ENCODE measurements around the gene DDX6.
"Not testable (repeated sequence)": the region's sequence is repeated elsewhere in the genome, so short reads cannot be mapped to it uniquely, and the experiment has no call there.

The DDX6 gene, protein sequence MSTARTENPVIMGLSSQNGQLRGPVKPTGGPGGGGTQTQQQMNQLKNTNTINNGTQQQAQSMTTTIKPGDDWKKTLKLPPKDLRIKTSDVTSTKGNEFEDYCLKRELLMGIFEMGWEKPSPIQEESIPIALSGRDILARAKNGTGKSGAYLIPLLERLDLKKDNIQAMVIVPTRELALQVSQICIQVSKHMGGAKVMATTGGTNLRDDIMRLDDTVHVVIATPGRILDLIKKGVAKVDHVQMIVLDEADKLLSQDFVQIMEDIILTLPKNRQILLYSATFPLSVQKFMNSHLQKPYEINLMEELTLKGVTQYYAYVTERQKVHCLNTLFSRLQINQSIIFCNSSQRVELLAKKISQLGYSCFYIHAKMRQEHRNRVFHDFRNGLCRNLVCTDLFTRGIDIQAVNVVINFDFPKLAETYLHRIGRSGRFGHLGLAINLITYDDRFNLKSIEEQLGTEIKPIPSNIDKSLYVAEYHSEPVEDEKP

DNA sequence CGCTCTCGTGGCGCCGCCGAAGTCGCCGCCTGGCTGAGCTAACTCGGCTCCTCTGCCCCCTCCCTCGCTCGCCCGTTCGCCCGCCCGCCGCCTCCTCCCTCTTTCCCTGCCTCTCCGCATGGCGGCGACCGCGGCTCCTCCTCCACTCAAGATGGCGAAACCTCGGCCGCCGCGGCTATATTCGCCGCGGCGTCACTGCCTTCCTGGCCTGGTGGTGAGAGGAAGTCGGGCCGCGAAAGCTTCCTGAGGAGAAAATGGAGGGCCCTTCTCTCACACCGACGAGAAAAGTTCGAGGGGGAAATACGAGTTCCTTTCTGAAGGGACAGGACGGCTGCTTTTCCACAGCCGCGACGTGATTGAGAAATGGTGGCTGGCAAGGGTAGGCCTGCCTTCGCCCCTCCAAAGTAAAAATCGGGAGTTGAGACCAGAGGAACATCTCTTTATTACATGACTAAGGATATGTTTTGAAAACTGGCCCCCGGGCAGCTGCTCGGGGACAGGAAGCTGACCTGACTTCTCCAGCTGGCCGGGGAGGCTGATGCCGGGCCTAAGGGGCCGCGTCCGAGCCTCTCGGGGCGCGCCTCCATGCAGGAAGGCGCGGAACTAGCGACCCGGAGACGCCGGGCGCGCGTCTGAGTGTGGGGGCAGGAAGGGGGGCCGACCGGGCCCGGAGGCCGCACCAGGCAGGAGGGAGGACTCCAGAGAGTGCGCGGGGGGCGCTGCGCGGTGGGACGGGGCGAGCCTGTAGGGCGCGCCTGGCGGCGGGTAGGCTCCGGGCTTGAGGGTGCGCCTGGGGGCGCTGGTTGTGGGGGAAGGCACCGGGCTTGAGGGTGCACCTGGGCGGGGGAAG lies at the start of gene DDX6:
Gene DDX6, minus strand, starts transcription at position 54 of the 850 bp plus-strand sequence. CDS start 4,913 bp downstream, outside the sequence.
- DNase-seq (ENCODE audit: extremely low spot score, insufficient read length, low read depth), result peak; percentile 73
- FAIRE-seq, result peak; percentile 26

DNA sequence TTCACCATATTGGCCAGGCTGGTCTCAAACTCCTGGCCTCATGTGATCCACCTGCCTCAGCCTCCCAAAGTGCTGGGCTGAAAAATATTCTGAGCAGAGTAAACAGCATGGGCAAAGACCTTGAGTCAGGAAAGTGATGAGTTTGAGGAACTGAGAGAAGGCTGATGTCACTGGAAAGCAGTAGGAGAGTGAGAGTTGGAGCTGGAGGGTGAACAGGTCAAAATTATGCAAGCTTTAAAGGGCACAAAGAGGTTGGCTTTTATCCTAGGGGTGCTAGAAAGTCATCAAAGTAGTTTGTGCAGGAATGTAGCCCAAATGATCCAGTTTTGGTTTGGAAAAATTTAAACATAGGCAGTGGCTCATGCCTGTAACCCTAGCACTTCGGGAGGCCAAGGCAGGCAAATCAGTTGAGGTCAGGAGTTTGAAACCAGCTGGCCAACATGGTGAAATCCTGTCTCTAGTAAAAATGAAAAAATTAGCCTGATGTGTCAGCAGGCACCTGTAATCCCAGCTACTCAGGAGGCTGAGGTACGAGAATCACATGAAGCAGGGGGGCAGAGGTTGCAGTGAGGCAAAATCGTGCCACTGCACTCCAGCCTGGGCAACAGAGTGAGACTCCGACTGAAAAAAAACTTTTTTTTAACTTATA lies 48.1 kb upstream of the DDX6 start:
- FAIRE-seq (peak; percentile 76), DNase-seq (ENCODE audit: extremely low spot score, insufficient read length, low read depth) (peak; percentile 26)

DNA sequence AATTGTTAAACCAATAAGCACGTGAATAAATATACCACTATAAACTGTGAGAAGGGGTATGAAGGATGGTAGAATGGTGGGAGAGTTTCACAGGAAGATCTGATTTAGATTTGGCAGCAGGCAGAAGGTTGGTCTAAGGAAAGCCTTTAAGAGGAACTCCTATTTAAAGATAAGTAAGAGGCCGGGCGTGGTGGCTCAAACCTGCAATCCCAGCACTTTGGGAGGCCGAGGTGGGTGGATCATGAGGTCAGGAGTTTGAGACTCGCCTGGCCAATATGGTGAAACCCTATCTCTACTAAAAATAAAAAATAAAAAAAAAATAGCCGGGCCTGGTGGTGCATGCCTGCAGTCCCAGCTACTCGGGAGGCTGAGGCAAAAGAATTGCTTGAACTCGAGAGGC lies 46.9 kb upstream of the DDX6 start:
- DNase-seq (ENCODE audit: extremely low spot score, insufficient read length, low read depth) (no peak), FAIRE-seq (no peak)

DNA sequence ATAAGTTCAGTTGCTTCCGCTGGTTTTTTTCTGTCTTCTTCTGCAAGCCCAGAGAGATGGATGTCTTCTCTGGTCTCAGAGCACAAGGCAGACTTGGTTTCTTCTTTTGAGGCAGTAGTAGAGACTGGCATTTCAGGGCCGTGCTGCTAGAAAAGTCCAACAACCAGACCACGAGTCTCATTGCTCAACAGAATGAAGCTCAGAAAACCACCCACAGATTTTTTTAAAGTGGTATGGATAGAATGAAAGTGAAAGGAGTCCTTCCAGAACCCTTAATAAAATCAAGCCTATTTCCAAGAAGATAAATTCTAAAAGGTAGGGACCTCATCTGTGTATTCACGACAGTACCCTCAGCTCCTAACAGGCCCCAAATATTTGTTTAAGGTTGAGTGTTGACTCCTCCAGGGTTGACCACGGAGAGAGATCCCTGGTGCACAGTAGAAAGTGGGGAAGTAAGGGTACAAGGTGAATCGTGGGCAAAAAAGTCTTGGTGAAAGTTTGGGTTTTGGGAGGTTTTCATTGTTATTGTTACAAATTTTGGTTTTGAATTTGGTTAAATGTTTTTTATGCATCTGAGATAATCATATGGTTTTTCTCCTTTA lies 43.6 kb upstream of the DDX6 start:
- FAIRE-seq, result no peak
- DNase-seq (ENCODE audit: extremely low spot score, insufficient read length, low read depth), result no peak

DNA sequence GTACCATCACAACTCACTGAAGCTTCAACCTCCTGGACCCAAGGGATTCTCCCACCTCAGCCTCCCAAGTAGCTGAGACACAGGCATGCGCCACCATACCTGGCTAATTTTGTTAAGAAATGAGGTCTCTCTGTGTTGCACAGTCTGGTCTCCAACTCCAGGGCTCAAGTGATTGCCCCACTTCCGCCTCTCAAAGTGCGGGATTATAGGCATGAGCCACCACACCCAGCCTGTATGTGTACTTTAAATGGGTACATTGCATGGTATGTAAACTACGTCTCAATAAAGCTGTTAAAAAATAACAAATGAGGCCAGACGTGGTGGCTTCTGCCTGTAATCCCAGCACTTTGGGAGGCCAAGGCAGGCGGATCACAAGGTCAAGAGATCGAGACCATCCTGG lies 36.2 kb upstream of the DDX6 start:
- DNase-seq (ENCODE audit: extremely low spot score, insufficient read length, low read depth), result no peak
- FAIRE-seq, result no peak

DNA sequence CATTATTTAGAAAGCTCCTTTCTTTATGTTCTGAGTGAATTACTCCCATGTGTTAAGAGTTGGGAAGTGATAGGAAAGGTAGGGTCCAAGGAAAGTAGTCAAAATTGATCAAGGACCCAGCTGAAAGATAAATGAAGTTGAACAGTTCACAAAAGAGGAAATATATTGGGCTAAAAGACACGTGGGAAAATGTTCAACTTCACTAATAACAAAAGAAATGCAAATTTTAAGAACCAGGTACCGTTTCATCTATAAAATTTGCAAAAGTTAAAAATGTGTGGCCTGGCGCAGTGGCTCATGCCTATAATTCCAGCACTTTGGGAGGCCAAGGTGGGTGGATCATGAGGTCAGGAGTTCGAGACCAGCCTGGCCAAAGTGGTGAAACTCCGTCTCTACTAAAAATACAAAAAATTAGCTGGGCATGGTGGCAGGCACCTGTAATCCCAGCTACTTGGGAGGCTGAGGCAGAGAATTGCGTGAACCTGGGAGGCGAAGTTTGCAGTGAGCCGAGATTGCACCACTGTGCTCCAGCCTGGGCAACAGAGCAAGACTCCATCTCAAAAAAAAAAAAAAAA lies 32.1 kb upstream of the DDX6 start:
- FAIRE-seq; DNase-seq (ENCODE audit: extremely low spot score, insufficient read length, low read depth): not testable (repeated sequence)

DNA sequence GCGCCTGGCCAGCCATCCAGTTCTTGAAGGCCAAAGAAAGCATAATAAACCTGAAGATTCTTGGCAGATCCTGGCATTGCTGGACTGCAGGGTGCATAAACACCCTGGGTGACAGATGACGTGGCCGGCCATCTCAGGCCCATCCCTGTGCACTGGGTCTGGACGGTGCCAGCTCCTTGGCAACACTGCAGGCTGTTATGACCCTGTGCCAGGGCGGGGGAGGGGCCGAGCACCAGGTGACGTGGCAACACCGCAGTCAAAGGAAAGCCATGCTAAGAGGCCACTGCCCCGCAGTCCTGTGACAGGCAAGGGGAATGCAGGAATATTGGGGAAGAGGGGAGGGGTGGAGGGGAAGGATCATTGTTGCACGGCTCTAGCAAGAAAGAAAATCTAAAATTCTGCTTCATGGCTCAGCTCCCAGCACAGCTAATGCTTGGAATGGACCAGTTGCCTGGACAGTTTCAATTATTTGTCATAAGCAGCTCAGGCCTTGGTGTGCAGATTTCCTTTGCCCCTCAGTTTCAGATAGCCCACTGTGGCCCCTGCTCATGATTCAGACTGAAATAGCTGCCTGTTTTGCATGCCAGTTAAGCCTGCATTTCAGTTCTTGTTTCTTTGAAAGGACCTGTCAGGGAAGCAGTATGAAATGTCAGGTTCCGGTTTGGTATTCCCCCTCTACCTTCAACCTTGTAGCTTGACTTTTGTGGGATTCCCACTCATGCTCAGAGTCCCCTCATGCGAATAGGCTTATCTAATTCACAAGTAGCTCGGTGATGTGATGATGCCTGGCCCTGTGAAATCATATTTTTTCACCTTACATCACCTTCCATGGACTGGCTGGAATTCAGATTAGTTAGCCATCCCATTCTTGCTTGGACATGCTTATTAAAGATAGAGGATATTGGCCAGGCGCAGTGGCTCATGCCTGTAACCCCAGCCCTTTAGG lies 29.7 kb upstream of the DDX6 start:
- peak; percentile 51 for DNase-seq (ENCODE audit: extremely low spot score, insufficient read length, low read depth)
- peak; percentile 99 for FAIRE-seq

DNA sequence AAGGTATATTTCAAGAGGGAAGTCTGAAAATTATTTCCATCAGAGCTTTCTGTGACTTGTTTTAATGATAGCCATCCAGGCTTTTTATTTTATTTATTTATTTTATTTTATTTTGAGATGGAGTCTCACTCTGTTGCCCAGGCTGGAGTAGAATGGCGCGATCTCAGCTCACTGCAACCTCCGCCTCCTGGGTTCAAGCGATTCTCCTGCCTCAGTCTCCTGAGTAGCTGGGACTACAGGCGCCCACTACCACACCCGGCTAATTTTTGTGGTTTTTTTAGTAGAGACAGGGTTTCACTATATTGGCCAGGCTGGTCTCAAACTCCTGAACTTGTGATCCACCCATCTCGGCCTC lies 29.0 kb upstream of the DDX6 start:
- DNase-seq (ENCODE audit: extremely low spot score, insufficient read length, low read depth); FAIRE-seq: not testable (repeated sequence)

DNA sequence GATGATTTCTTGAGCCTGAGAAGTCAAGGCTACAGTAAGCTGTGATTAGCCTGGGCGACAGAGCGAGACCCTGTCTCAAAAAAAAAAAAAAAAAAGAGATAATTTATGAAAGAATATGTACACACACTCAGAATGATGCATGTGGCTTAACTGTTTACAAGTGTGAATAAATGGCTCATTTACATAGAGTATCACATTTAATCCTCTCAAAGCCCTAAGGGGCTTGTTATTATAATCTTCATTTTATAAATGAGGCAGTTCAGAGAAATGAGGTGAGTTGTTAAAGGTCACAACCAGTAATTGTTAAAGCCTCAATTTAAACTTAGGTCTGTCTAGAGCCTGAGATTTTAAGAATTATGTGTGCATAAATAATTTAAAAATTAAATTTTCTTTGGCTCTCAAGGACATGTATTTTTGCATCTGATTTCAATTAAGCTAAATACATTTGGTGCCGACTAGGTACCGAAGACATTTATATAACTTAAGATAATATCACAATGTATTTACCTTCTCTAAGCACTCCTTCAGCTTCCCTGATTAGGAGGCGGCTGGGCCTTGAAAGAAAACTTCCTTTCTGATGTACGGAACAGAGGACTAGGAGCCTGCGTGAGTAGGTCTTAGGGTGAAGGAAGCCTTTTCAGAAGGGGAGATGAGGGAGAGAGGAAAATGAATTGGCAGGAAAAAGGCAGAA lies 28.5 kb upstream of the DDX6 start:
- DNase-seq (ENCODE audit: extremely low spot score, insufficient read length, low read depth) (no peak), FAIRE-seq (peak; percentile 18)

DNA sequence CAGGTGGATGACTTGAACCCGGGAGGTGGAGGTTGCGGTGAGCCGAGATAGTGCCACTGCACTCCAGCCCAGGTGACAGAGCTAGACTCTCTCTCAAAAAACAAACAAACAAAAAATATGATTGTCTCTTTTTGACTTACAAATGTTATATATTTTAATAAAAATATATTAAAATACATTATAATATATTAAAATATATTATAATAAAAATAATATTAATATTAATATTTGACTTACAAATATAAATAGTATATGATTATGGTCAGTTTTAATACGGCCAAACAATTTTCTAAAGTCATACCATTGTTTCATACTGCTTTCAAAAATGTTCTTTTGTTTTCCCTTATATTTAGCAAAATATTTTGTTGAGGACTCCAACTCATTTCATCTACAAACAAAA lies 27.2 kb upstream of the DDX6 start:
- FAIRE-seq, result no peak

DNA sequence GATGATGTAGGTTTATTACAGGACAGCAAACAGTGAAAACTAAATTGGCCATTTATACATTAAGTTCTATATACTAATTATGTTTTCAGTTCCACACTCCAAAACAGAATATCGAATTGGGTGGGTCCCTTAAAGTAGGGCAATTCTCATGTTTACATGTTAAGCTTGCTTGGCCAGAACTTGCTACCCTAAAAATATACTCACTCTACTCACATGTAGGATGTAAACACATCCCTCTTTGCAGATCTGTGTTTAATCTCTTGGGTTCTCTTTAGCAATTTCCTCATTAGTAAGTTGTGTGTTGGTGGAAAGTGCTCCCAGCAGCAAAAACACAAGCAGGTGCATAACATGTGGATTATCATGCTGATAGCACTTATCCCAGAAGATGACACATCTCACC lies 22.6 kb upstream of the DDX6 start:
- FAIRE-seq (no peak), DNase-seq (ENCODE audit: extremely low spot score, insufficient read length, low read depth) (no peak)

More for the DNA sequence above, 27.2 kb upstream of the DDX6 start:
- DNase-seq (ENCODE audit: extremely low spot score, insufficient read length, low read depth), result no peak

DNA sequence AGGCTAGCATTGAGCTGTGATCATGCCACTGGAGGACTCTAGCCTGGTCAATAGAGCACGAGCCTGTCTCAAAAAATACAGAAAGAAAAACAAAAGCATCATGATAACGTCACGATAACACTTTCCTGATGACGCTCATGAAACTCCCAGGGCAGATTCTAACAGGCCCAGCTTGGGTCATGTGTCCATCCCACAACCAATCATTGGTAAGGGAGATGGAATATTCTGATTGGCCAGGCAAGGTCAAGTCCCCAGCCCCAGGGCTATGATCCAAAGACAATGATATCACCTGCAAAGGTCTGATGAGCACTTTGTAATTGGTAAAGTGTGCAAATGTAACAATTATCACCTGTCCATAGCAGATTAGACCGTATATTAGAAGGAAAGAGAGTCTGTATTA lies 21.5 kb upstream of the DDX6 start:
- no peak for FAIRE-seq
- no peak for DNase-seq (ENCODE audit: extremely low spot score, insufficient read length, low read depth)

DNA sequence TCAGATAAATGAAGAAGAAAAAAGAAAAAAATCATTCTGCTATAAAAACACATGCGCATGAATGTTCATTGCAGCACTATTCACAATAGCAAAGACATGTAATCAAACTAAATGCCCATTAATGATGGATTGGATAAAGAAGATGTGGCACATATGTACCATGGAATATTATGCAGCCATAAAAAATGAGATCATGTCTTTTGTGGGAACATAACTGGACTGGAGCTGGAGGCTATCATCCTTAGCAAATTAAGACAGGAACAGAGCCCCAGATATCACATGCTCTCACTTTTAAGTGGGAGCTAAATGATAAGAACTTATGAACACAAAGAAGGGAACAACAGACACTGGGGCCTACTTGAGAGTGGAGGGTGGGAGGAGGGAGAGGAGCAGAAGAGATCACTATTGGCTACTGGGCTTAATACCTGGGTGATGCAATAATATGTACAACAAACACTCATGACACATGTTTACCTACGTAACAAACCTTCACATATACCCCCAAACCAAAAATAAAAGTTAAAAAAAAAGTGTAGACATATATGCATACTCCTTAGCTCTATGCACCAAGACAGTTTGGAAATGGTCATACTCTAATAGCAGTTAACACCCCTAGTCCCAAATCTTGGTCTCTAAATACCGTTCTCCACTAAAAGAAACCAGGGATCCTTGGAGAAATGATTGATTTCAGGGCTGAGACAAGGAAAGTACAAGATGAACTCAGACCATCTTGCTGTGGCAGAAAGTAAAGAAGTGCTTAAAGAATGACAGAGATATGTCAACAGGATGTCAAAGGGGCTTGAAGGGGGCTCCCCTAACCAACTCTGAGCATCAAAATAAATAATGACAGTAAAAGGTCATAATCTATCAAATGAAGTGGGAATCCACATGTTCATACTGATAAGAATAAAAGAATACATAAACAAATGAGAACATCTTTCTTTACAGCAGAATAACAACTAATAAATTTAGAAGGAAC lies 17.1 kb upstream of the DDX6 start:
- no peak for DNase-seq (ENCODE audit: extremely low spot score, insufficient read length, low read depth)
- no peak for FAIRE-seq

DNA sequence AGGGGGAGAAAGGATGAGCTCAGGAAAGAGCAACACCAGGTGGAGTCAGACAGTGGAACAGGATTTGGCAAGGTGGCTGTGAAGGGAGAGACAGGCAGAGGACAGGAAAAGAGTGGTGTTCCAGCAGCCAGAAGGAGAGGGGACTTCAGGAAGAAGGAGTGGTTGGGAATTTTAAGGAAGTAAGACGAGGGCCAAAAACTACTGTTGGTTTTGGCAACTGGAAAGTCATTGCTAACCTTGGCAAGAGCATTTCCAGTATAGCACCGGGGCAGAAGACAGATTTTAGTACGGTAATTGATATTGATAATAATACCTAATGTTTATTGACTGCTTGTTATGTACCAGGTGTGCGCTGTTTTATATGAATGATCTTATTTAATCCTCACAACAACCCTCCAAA lies 15.4 kb upstream of the DDX6 start:
- FAIRE-seq (no peak), DNase-seq (ENCODE audit: extremely low spot score, insufficient read length, low read depth) (no peak)

DNA sequence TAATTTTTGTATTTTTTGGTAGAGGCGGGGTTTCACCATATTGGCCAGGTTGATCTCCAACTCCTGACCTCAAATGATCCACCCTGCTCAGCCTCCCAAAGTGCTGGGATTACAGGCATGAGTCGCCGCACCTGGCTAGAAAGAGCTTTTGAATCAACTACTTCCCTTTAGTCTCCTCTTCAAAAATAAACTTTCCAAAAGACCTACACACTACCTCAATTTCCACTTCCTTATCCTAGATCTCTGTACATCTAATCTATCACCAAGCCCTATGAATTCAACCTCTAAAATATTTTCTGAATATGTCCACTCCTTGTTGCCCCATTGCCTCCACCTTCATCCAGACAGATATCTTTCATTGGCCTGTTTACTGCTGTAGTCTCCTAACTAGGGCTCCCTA lies 13.1 kb upstream of the DDX6 start:
- DNase-seq (ENCODE audit: extremely low spot score, insufficient read length, low read depth), result no peak

DNA sequence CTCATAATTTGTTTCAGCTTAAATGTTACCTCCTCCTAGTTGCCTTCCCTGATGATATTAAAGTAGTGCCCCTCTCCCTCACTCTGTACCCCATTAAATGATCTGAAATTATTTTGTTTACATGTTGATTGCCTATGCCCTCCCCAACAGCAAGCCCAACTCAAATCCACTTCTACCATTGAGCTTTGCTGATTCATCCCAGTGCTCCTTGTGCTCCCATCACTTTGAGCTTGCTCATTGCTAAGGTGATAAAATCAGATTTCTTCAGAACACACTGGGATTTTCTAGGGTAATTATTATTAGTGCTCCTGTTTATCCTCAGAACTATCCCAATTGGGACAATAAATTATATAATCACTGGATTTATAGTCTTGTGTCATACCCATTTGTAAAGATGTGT lies 8.4 kb upstream of the DDX6 start:
- no peak for FAIRE-seq

More for the DNA sequence above, 13.1 kb upstream of the DDX6 start:
- no peak for FAIRE-seq

DNA sequence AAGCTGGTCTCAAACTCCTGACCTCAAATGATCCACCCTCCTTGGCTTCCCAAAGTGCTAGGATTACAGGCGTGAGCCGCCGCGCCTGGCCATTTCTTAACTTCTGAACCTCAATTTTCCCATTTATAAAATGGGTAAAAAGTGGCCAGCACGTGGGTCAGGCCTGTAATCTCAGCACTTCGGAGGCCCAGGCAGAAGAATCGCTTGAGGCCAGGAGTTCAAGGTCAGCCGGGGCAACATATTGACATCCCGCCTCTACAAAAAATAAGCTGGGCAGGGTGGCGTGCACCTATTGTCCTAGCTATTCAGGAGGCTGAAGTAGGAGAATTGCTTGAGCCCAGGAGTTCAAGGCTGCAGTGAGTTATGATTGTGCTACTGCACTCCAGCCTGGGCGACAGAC lies 6.5 kb upstream of the DDX6 start:
- FAIRE-seq (no peak), DNase-seq (ENCODE audit: extremely low spot score, insufficient read length, low read depth) (no peak)

More for the DNA sequence above, 8.4 kb upstream of the DDX6 start:
- no peak for DNase-seq (ENCODE audit: extremely low spot score, insufficient read length, low read depth)

Measured in GM18507 (cell line).